Measurements from ENCODE around the gene RHBDF1.

DNA sequence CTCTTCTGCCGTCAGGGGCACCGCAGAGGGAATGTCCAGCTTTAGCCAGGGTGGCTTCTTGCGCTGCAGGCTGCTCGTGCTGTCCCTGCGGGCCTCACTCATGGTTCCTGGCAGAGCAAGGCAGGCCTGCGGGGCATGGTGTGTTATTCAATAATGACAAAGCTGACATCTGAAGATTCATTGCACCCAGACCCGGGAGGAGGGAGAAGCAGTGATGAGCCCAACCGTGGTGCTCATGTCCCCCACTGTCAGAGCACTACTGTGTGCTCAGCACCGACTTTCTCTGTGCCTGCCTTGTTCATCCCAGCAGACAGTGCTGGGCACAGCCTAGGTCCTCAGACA lies 7.5 kb downstream of the RHBDF1 start:
- TF ChIP-seq CTCF (conservative IDR thresholded peaks at IDR 0.05 in 1 of 2, IDR thresholded peaks at IDR 0.05 in 1 of 2; ENCODE audit: low read depth in 1 of 2, low read length in 2 of 2), result no peak
- TF ChIP-seq EZH2 (IDR thresholded peaks at IDR 0.05; ENCODE audit: low read length, missing control alignments), result no peak

Measured in fibroblast of lung (primary cell).